HG02970 (cell line): ENCODE measurements around the gene PEPD.

ENCODE experiments used
- ATAC-seq: cut with Tn5 transposase; IDR thresholded peaks from one replicate; pipeline ENCODE4 v1.9.1; 2021; ENCODE audit warnings: mild to moderate bottlenecking, moderate library complexity, moderate number of reproducible peaks; ENCODE audit not compliant: unreplicated experiment, low FRiP score

Gene PEPD

GRCh38 chr19:33346665-33347064 lies 174.9 kb downstream of the PEPD start:
- ATAC-seq, result no peak

- no peak for ATAC-seq
Measured at GRCh38 chr19:33345163-33345562, 176.4 kb downstream of the PEPD start.

GRCh38 chr19:33344573-33344925 lies 177.0 kb downstream of the PEPD start:
- no peak for ATAC-seq

GRCh38 chr19:33343859-33344572 lies 177.6 kb downstream of the PEPD start:
- no peak for ATAC-seq

- no peak for ATAC-seq
Measured at GRCh38 chr19:33343301-33343700, 178.3 kb downstream of the PEPD start.

GRCh38 chr19:33340991-33341390 lies 180.6 kb downstream of the PEPD start:
- no peak for ATAC-seq

GRCh38 chr19:33339016-33339984 lies 182.3 kb downstream of the PEPD start:
- no peak for ATAC-seq
